GM19372 (cell line): ENCODE results near the gene ORM2.
"Not testable (repeated sequence)": the region's sequence is repeated elsewhere in the genome, so short reads cannot be mapped to it uniquely, and the experiment has no call there.

Source experiments
- ATAC-seq: cut with Tn5 transposase; IDR thresholded peaks from one replicate; pipeline ENCODE4 v1.9.1; 2021; ENCODE audit warnings: mild to moderate bottlenecking, low read depth, moderate library complexity; ENCODE audit not compliant: unreplicated experiment

Gene ORM2

GRCh38 chr9:114312513-114312875 is 17.2 kb upstream of the ORM2 start:
- no peak for ATAC-seq

- ATAC-seq: no peak
Measured at GRCh38 chr9:114313186-114313585, 16.5 kb upstream of the ORM2 start.

GRCh38 chr9:114314256-114314867 is 15.3 kb upstream of the ORM2 start:
- no peak for ATAC-seq

GRCh38 chr9:114314881-114315722 is 14.6 kb upstream of the ORM2 start:
- ATAC-seq: no peak

GRCh38 chr9:114315723-114316363 is 13.8 kb upstream of the ORM2 start:
- ATAC-seq: no peak

GRCh38 chr9:114316605-114317230 is 13.0 kb upstream of the ORM2 start:
- ATAC-seq: no peak

GRCh38 chr9:114317665-114318357 is 11.9 kb upstream of the ORM2 start:
- no peak for ATAC-seq

GRCh38 chr9:114318416-114318815 is 11.3 kb upstream of the ORM2 start:
- ATAC-seq: no peak

- no peak for ATAC-seq
Measured at GRCh38 chr9:114319147-114319546, 10.5 kb upstream of the ORM2 start.

- not testable (repeated sequence) for ATAC-seq
Measured at GRCh38 chr9:114320710-114321109, 9.0 kb upstream of the ORM2 start.

GRCh38 chr9:114321759-114322158 is 7.9 kb upstream of the ORM2 start:
- no peak for ATAC-seq

GRCh38 chr9:114322160-114322818 is 7.4 kb upstream of the ORM2 start:
- ATAC-seq: not testable (repeated sequence)

GRCh38 chr9:114322831-114323531 is 6.7 kb upstream of the ORM2 start, which contains the start of gene ORM1:
Gene ORM1, plus strand, starts transcription at chr9:114323098. Its CDS starts 36 bp downstream, at chr9:114323134.
- not testable (repeated sequence) for ATAC-seq

GRCh38 chr9:114323849-114324248 is 5.8 kb upstream of the ORM2 start:
- ATAC-seq: not testable (repeated sequence)

- ATAC-seq: no peak
Measured at GRCh38 chr9:114324492-114324891, 5.2 kb upstream of the ORM2 start.

- ATAC-seq: not testable (repeated sequence)
Measured at GRCh38 chr9:114324965-114325364, 4.7 kb upstream of the ORM2 start.

- not testable (repeated sequence) for ATAC-seq
Measured at GRCh38 chr9:114325684-114326254, 3.9 kb upstream of the ORM2 start.

GRCh38 chr9:114327749-114328148 is 1.9 kb upstream of the ORM2 start:
- no peak for ATAC-seq

GRCh38 chr9:114328357-114328820 is 1.3 kb upstream of the ORM2 start:
- not testable (repeated sequence) for ATAC-seq
